HCT116 (cell line): ENCODE measurements around the gene HS3ST2. TPM values are rescaled to one million over a fixed set of nuclear protein-coding genes. Genes with fewer than 3 reads are reported as not detected.

Experiments
- ATAC-seq: fragments of 200-7000 bp; cut with Tn5 transposase; 2 replicates; pipeline ENCODE4 v1.9.1; 2020; ENCODE audit warnings: mild to moderate bottlenecking, moderate library complexity
- BruUV-seq: library from RNA; stranded (reverse); fragments of 400-500 nt; replicated peaks from 2 replicates; lab custom pipeline; 2021; lab: Mats Ljungman, UMichigan
- CTCF ChIA-PET: fragments of 300-600 bp; sonication (Branson Sonifier 250); formaldehyde crosslinking; loops from one replicate; lab custom pipeline; 2021; ENCODE audit warnings: antibody characterized with exemption; lab: Charles Lee
- POLR2A ChIA-PET: fragments of 300-600, 350-600 bp; sonication (Branson Sonifier 250); formaldehyde crosslinking; loops from one replicate; lab custom pipeline; 2021; ENCODE audit warnings: antibody characterized with exemption; lab: Charles Lee
- RAD21 ChIA-PET, 2 experiments: fragments of 300-600 bp; sonication (Branson Sonifier 250); formaldehyde crosslinking; loops; one replicate each; lab custom pipeline; 2023; ENCODE audit warnings: low total read pairs in 2 of 2; ENCODE audit not compliant: uncharacterized antibody in 2 of 2, unreplicated experiment in 2 of 2, low non-redundant PET in 1 of 2; lab: Charles Lee
- DNase-seq: peaks from one replicate; pipeline ENCODE4 v3.0.0-alpha.2; 2010; ENCODE audit warnings: low read depth, low spot score
- H2AFZ ChIP-seq: fragments of 200-600 bp; shearing (Covaris generic), sonication (generic); 2 replicates; pipeline ENCODE4 v1.6.1; 2017; ENCODE audit warnings: low read depth, mixed run types, mixed read lengths, antibody characterized with exemption, low read length; ENCODE audit not compliant: poor library complexity, severe bottlenecking
- H3K27ac ChIP-seq: 2 replicates; pipeline ENCODE4 v1.5.1; 2012; ENCODE audit warnings: low read depth, low read length
- H3K27me3 ChIP-seq: fragments of 200-600 bp; sonication (generic); 2 replicates; pipeline ENCODE4 v1.6.1; 2016; ENCODE audit warnings: mixed run types, low read length, mixed read lengths; ENCODE audit not compliant: insufficient read depth
- H3K36me3 ChIP-seq, 2 experiments: fragments of 200-500 bp in 1 of 2; fragments of 200-600 bp in 1 of 2; sonication (Bioruptor generic) in 1 of 2; sonication (generic) in 1 of 2; 2 replicates each; pipeline versions ENCODE4 v1.5.1 to v1.6.1; 2014 to 2016; ENCODE audit warnings: low read length in 2 of 2, inconsistent platforms in 1 of 2, mixed read lengths in 1 of 2, mixed run types in 1 of 2; ENCODE audit not compliant: insufficient read depth in 2 of 2, control insufficient read depth in 1 of 2
- H3K4me1 ChIP-seq, 2 experiments: fragments of 200-600 bp in 1 of 2; sonication (generic) in 1 of 2; 2 replicates each; pipeline versions ENCODE4 v1.5.1 to v1.6.1; 2012 to 2017; ENCODE audit warnings: low read length in 2 of 2, inconsistent platforms in 1 of 2, mild to moderate bottlenecking in 1 of 2, mixed read lengths in 1 of 2, mixed run types in 1 of 2, moderate library complexity in 1 of 2; ENCODE audit not compliant: insufficient read depth in 2 of 2, control insufficient read depth in 1 of 2
- H3K4me2 ChIP-seq: fragments of 200-600 bp; sonication (generic); 2 replicates; pipeline ENCODE4 v1.6.1; 2017; ENCODE audit warnings: mixed run types, low read length, mixed read lengths
- H3K4me3 ChIP-seq, 2 experiments: fragments of 200-600 bp in 1 of 2; sonication (generic) in 1 of 2; replicated peaks in 1 of 2; 2 replicates each; pipeline ENCODE4 v1.5.1; 2011 to 2016; ENCODE audit warnings: low read length in 2 of 2, control low read depth in 1 of 2, low read depth in 1 of 2, mild to moderate bottlenecking in 1 of 2, mixed read lengths in 1 of 2, mixed run types in 1 of 2
- H3K79me2 ChIP-seq: fragments of 200-600 bp; sonication (generic); 2 replicates; pipeline ENCODE4 v1.6.1; 2017; ENCODE audit warnings: mild to moderate bottlenecking, mixed run types, low read length, moderate library complexity, mixed read lengths; ENCODE audit not compliant: insufficient read depth
- H3K9ac ChIP-seq: fragments of 200-600 bp; sonication (generic); 2 replicates; pipeline ENCODE4 v1.6.1; 2016; ENCODE audit warnings: low read length, mixed read lengths
- H3K9me2 ChIP-seq: fragments of 200-600 bp; sonication (generic), shearing (Covaris generic); 2 replicates; pipeline ENCODE4 v1.6.1; 2017; ENCODE audit warnings: mixed run types, mild to moderate bottlenecking, moderate library complexity; ENCODE audit not compliant: insufficient read depth
- H3K9me3 ChIP-seq, 2 experiments: fragments of 200-500 bp in 1 of 2; fragments of 200-600 bp in 1 of 2; sonication (Bioruptor generic) in 1 of 2; sonication (generic) in 1 of 2; 2 replicates each; pipeline ENCODE4 v1.6.1; 2014 to 2017; ENCODE audit warnings: low read length in 2 of 2, mixed read lengths in 2 of 2, inconsistent platforms in 1 of 2, low read depth in 1 of 2, mild to moderate bottlenecking in 1 of 2, mixed run types in 1 of 2, moderate library complexity in 1 of 2; ENCODE audit not compliant: control insufficient read depth in 1 of 2, insufficient read depth in 1 of 2
- H4K20me1 ChIP-seq: fragments of 200-600 bp; sonication (generic), shearing (Covaris generic); 2 replicates; pipeline ENCODE4 v1.6.1; 2017; ENCODE audit warnings: mixed run types, mild to moderate bottlenecking, moderate library complexity; ENCODE audit not compliant: insufficient read depth
- CBX3 ChIP-seq: IDR thresholded peaks from 2 replicates; pipeline ENCODE4 v1.6.1; 2012; ENCODE audit warnings: low read depth
- CEBPB ChIP-seq: IDR thresholded peaks from 2 replicates; pipeline ENCODE4 v1.6.1; 2012; ENCODE audit warnings: low read depth
- ELF1 ChIP-seq: IDR thresholded peaks from 2 replicates; pipeline ENCODE4 v1.6.1; 2012; ENCODE audit warnings: low read depth, borderline replicate concordance
- EZH2 ChIP-seq: fragments of 200-600 bp; sonication (generic); IDR thresholded peaks from 2 replicates; pipeline ENCODE4 v1.6.1; 2017; ENCODE audit warnings: antibody characterized with exemption, mixed run types
- FOSL1 ChIP-seq: IDR thresholded peaks from 2 replicates; pipeline ENCODE4 v1.6.1; 2012; ENCODE audit warnings: low read depth
- MAX ChIP-seq: IDR thresholded peaks from 2 replicates; pipeline ENCODE4 v1.6.1; 2012
- POLR2A ChIP-seq: IDR thresholded peaks from 2 replicates; pipeline ENCODE4 v1.7.0; 2011; ENCODE audit warnings: borderline replicate concordance; ENCODE audit not compliant: insufficient read depth, insufficient read length; ENCODE audit errors: extremely low read depth
- SIN3A ChIP-seq: IDR thresholded peaks from 2 replicates; pipeline ENCODE4 v1.6.1; 2012; ENCODE audit warnings: low read depth
- intact Hi-C: fragments of 100-400 bp; cut with micrococcal nuclease; formaldehyde crosslinking; loops from 2 replicates; pipeline ENCODE4 v1.10.0; 2022
- total RNA-seq: library from RNA; stranded (reverse); gene quantifications from one replicate; pipeline ENCODE4 v1.2.1, GENCODE V29; 2021; ENCODE audit not compliant: unreplicated experiment
- TF ChIP-seq, protein P1 (sequence below), 3 experiments: fragments of 200-600 bp in 1 of 3; sonication (generic) in 1 of 3; IDR thresholded peaks in 2 of 3; conservative IDR thresholded peaks in 1 of 3; 2 replicates each; pipeline ENCODE4 v1.5.1; 2012 to 2017; ENCODE audit warnings: low read depth in 2 of 3, low read length in 2 of 3, antibody characterized with exemption in 1 of 3, borderline replicate concordance in 1 of 3, control low read depth in 1 of 3, mild to moderate bottlenecking in 1 of 3, mixed read lengths in 1 of 3, mixed run types in 1 of 3, moderate library complexity in 1 of 3; ENCODE audit not compliant: insufficient read depth in 1 of 3

The HS3ST2 gene
- total RNA-seq, 1 experiment from 2014 or later = not detected

- Histone ChIP-seq H3K36me3 (no peaks in the 10 kb centered on the region), H3K27ac (no peak overlapping the region), H4K20me1 (no peaks in the 10 kb centered on the region), H2AFZ (no peak overlapping the region), H3K9me3 (no peaks in the 10 kb centered on the region), H3K9ac (no peak overlapping the region), H3K79me2 (no peaks in the 10 kb centered on the region), H3K4me2 (no peak overlapping the region), H3K4me1 (no peaks in the 10 kb centered on the region), H3K27me3 (peaks cover 53% of the 10 kb centered on the region), H3K4me3 (no peak overlapping the region), H3K9me2 (no peaks in the 10 kb centered on the region)
- no peak for ATAC-seq
- CTCF ChIA-PET = no interaction called here
- POLR2A ChIA-PET = no interaction called here
- TF ChIP-seq CEBPB (no peak), MAX (no peak), FOSL1 (no peak), CBX3 (no peak), ELF1 (no peak), EZH2 (no peak)
- intact Hi-C loops = loop anchor here (5.0 kb wide), 1 partner anchor 115 kb away; no protein-coding TSS in a partner anchor
- BruUV-seq = no TSS peak
- DNase-seq = no peak
- RAD21 ChIA-PET = no interaction called here
Observed at GRCh38 chr16:22897184-22897583, 83.2 kb downstream of the HS3ST2 start.

GRCh38 chr16:22898131-22898530 lies 84.2 kb downstream of the HS3ST2 start:
- TF ChIP-seq POLR2A = no peak
- no peak for TF ChIP-seq SIN3A
- TF ChIP-seq, protein P1, sequence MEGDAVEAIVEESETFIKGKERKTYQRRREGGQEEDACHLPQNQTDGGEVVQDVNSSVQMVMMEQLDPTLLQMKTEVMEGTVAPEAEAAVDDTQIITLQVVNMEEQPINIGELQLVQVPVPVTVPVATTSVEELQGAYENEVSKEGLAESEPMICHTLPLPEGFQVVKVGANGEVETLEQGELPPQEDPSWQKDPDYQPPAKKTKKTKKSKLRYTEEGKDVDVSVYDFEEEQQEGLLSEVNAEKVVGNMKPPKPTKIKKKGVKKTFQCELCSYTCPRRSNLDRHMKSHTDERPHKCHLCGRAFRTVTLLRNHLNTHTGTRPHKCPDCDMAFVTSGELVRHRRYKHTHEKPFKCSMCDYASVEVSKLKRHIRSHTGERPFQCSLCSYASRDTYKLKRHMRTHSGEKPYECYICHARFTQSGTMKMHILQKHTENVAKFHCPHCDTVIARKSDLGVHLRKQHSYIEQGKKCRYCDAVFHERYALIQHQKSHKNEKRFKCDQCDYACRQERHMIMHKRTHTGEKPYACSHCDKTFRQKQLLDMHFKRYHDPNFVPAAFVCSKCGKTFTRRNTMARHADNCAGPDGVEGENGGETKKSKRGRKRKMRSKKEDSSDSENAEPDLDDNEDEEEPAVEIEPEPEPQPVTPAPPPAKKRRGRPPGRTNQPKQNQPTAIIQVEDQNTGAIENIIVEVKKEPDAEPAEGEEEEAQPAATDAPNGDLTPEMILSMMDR (IDR thresholded peaks at IDR 0.05 in 2 of 3, conservative IDR thresholded peaks at IDR 0.05 in 1 of 3; ENCODE audit: borderline replicate concordance in 1 of 3, insufficient read depth in 1 of 3, low read depth in 2 of 3, low read length in 2 of 3) = no peak
- ATAC-seq (no peak), DNase-seq (no peak)
- Histone ChIP-seq H3K4me1 (no peaks in the 10 kb centered on the region), H3K9me2 (no peaks in the 10 kb centered on the region), H3K4me2 (no peak overlapping the region), H3K27me3 (peaks cover 58% of the 10 kb centered on the region), H3K27ac (no peak overlapping the region), H3K79me2 (no peaks in the 10 kb centered on the region), H3K9ac (no peak overlapping the region), H3K36me3 (no peaks in the 10 kb centered on the region), H2AFZ (no peak overlapping the region), H3K9me3 (no peaks in the 10 kb centered on the region), H3K4me3 (no peak overlapping the region), H4K20me1 (no peaks in the 10 kb centered on the region)
- CTCF ChIA-PET = interaction anchor here (0.7 to 1.2 kb wide), 2 partner anchors 13 to 15 kb away, joined by 3 read pairs; no protein-coding TSS in a partner anchor
- RAD21 ChIA-PET = no interaction called here
- no TSS peak for BruUV-seq
- POLR2A ChIA-PET = no interaction called here
- intact Hi-C loops = loop anchor here (2.0 to 5.0 kb wide), 3 partner anchors 79 to 163 kb away; no protein-coding TSS in a partner anchor
